HG03354 (cell line): Measurements from ENCODE around the gene EFCAB8.
"Not testable (repeated sequence)": the region's sequence is repeated elsewhere in the genome, so short reads cannot be mapped to it uniquely, and the experiment has no call there.

Experiments
- ATAC-seq: cut with Tn5 transposase; IDR thresholded peaks from one replicate; pipeline ENCODE4 v1.9.1; 2021; ENCODE audit warnings: mild to moderate bottlenecking; ENCODE audit not compliant: unreplicated experiment, poor library complexity, severe bottlenecking

The EFCAB8 gene

DNA sequence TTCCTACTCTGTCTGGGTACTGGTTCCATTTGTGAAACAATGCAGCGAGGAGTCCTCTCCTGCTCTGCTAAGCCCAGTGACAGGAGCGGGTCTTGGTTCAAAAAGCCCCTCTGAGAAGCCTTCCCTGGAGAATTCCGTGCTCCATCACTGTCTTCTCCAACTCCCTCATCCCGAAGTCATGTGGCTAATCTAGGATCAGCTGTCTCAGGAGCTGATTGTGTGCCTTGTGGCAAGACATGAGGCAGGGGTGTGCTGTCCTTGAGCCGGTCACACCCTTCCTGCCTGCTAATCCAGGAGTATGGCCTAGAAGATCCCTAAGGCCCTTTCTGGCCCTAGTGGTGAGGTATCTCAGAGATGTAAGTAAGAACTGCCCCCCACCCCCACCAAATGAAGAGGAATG is 72.0 kb downstream of the EFCAB8 start:
- ATAC-seq = no peak

DNA sequence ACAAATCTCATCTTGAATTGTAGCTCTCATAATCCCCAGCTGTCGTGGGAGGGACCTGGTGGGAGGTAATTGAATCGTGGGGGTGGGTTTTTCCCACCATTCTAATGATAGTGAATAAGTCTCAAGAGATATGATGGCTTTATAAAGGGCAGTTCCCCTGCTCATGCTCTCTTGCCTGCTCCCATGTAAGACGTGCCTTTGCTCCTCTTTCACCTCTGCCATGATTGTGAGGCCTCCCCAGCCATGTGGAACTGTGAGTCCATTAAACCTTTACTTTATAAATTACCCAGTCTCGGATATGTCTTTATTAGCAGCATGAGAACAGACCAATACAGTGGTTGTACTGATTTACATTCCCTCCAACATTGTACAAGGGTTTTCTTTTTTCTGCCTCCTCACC is 75.9 kb downstream of the EFCAB8 start:
- ATAC-seq = no peak

DNA sequence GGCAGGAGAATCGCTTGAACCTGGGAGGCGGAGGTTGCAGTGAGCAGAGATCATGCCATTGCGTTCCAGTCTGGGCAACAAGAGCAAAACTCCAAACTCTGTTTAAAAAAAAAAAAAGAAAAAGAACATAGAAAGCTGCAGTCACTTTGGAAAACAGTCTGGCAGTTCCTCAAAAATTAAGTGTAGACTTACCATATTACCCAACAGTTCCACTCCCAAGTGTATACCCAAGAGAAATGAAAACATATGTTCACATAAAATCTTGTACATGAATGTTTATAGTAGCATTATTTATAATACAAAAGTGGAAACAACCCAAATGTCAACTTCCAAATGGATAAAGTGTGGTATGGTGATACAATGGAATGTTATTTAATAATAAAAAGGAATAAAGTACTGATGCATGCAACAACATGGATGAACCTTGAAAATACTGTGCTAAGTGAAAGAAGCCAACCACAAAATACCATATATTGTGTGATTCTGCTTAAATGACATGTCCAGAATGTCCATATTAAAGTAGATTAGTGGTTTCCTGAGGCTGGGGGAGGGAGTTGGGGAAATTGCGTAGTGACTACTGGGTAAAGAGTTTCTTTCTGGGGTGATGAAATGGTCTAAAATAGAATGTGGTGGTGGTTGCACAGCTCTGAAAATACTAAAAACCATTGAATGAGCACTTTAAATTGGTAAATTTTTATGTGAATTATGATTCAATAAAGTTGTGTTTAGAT is 82.6 kb downstream of the EFCAB8 start:
- ATAC-seq = no peak

DNA sequence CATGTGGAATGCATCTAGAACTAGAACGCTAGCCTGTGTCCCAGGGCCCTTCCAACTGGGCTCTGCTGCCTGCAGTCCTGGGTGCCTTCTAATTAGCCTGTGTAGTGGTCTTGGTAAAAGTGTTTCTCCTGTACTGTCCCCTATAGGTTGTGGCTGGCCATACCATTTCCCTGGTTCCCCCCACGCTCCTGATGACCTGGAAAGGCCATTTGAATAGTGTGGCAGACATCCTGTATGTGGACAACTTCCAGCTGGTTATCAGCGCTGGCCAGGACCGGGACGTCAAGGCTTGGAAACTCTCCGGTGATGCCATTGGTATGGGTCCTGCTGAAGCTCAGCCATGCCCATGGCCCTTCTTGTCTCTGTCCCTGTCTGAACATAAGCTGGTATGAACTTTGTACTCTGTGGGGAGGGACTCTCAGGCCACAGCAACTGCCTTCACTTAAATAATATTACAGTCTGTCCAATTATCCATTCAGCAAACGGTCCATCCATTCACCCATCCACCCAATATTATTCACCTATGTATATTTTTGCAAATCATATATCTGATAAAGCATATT is 84.8 kb downstream of the EFCAB8 start:
- no peak for ATAC-seq

DNA sequence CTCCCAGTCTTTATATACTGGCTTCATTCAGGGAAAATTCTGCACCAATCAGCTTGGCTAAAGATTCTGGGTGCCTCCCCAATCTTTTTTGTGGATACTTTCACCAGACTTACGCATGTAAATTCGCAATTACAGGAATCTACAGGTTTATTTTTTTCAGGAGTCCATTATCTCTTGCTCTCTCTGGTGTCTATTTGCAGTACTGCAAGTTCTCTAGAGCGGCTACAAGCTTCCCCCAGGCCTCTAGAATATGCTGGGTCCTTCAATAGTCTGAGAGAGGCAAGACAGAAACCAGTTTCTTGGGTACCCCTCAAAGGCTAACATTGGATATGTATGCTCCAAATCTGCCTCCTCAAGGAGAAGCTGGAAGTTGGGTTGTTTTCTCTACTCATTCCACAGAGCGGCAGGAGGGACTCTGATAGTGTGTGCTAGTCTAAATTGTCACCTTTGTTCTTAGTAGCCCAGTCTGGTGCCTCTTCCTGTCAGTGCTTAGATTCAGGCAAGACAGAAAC is 87.0 kb downstream of the EFCAB8 start:
- ATAC-seq = no peak

DNA sequence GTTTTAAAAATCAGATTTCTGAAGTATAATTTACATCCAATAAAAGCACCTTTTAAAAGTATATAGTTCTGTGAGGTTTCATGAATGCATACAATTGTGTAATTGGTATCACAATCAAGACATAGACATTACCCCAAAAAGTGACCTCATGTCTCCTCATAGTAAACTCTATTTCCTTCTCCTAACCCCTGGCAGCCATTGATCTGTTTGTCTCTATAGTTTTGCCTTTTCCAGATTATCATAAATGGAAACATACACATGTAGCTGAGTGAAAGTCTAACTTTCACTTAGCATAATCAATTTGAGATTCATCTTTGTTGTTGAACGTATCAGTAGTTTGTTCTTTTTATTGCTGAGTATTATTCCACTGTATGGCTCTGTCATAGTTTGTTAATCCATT is 87.9 kb downstream of the EFCAB8 start:
- no peak for ATAC-seq

DNA sequence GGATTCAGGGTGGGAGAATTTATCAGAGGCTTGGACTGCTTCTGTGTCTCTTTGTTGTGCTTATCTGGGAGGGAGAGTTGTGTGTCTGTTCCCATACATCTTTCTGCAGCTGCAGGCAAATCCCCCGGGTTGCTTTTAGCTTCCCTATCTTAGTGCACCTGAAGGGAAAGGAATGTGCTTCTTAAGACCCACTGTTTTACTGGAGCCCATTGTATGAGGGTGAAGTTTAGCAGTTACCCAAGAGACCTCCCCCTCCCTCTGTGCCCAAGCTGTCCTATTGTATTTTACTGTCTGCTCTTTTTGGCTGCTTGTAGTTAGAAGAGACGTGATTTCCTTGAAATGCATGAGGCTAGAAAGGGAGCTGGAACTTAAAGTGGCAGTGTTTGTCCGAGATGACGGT is 91.8 kb downstream of the EFCAB8 start:
- ATAC-seq = not testable (repeated sequence)

DNA sequence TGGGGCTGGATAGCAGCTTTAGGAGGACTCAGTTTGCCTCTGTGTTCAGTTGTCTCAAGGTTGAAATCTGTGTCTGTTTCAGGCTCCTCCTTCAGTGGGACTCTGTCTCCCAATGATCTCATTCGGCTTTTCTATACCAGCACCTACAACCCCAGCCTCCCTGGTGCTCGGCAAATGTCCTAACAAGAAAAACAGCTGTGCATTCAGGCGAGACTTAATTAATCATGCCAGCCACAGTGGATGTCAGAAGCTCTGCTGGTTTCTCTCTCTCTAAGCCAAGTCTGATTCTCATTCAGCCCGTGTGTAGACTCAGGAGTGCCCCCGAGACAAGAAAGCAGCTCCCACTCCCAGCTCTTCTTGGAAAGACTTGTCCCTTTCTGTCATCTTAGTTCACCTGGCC is 98.7 kb downstream of the EFCAB8 start:
- ATAC-seq = no peak

DNA sequence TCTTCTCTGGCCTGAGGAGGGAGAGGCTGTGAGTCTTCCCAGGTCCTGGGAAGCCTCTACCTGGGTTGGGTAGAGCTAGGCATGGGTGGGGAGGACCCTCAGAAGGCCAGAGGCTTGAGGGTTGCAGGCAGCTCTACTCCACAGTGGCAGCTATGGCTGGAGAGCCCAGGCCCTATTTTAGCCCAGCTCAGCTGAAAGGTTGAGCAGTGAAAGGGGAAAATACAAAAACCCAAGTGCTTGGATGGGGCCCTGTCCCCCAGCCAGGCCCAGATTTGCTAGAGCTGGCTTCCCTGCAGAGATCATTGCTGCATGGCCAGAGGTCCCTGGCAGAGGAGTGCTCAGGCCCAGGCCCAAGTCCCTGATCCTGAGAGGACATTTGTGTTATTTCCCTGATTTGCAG is 99.9 kb downstream of the EFCAB8 start:
- ATAC-seq = no peak

DNA sequence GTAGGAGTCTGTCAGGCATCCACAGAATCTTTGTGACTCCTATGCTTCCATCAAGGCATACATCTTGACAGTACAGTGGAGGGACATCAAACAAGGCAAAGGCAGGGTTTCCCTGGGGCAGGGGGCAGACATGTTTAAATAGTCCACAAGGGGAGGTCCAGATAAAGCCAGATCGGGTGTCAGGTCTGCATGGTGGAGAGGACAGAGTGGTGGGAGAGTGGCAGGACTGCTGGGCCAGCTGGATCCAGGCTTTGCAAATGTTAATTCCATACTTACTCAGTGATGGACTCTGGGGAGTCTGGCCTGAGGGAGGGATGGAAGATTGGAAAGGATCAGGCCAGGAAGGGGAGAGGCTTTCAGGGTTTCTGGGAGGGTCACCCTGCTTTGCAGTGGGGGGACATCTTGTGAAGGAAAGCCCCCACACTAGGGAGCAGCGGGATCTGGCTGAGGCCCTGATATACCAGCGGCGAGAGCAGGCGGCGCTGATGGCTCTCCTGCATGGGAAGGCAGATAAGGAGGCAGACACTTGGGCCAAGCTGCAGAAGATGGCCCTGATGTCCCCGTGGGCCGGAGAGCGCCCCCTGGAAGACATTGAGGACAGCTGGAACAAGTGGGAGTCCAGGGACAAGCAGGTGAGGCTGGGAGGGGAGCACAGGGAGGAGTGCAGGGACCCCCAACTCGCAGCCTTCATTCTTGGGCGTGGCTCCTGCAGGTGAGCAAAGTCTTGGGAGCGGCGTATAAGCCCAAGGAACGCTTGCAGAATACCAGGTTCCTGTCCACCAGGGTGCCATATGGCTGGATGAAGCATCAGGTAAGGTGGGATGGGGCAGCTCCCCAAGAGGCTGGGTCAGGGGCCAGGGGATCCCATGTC is 100.9 kb downstream of the EFCAB8 start:
- ATAC-seq = no peak

DNA sequence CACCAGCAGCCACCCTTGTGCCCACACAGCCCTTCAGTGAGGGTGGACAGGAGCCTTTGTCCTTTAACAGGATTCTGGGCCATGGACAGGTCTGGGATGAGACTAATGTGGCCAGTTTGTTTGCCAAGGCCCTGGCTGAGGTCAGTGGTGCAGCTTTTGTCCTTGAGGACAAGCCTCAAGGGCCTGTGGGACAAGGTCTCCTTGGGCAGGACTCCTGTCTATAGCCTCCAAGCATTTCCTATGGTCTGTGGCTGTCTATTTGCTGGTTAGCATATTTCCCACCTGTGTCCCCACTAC is 101.4 kb downstream of the EFCAB8 start:
- no peak for ATAC-seq

DNA sequence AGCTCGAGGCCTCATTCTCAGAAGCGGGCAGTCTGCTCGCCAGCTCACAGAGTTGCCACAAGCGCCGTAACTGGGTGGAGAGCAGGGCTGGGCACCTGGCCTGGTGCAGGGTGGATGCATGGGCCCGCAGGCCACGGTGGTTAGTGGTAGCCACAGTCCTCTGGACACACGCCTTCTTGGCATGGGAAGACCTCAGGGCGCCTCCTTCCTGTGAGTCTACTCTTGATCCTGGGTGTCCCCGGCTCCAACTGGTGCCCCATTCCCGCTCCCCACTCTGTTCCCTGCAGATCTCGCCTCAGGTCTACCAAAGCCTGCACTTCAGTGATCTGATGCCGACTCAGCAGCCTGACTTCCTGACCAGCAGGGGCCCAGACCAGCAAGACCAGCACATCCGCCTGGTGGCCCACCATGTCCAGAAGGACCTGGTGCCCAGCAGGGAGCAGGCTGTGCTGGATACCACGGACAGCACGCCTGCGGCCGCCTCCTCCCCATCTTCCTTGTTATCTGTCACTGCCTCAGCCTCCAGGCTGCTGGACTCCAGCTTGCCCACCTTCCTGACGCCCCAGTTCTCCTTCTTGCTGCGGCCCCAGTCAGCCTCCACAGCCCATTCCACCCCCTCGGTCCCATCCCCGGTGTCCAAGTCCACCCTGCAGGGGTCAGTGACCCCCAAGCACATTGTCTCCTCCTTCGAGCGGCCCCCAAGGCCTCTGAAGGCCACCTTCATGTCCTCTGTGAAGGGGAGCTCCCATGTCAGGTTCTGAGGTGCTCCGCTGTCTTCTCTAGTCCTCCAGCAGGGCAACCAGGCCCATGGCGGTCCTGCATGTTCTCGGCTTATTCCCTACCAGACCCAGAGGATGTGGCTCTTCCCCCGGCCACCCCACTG is 102.4 kb downstream of the EFCAB8 start:
- no peak for ATAC-seq

DNA sequence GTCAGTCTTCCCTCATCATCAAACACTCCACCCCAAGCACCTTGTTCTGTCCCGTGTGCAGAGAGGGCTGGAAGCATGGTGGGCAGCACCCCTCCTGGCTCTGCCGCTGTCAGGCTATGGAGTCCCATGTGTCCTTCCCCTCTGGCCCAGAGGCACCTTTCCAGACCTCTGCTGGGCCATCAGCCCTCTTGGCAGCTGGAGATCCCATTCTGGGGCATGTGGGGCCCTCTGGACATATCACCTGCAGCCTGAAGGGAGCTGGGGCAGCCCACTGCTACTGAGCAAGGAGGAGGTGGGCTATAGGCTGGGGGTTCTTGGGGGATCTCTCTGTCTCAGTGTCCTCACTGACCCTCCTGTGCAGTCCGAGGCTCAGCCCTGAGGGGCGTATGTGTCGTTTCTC is 103.3 kb downstream of the EFCAB8 start:
- ATAC-seq = no peak

DNA sequence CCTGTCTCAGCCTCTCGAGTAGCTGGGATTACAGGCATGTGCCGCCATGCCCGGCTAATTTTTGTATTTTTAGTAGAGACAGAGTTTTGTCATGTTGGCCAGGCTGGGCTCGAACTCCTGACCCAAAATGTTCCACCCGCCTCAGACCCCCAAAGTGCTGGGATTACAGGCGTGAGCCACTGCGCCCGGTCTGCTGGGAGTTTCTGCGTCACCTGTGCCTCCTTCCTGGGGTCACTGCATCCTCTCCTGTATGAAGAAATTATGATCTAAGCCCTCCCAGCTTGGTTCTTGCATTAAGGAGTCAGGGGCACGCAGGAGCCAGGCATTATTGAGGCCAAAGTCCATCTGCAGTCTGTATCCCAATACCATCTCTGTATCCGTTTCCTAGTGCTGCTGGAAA is 103.9 kb downstream of the EFCAB8 start:
- not testable (repeated sequence) for ATAC-seq

DNA sequence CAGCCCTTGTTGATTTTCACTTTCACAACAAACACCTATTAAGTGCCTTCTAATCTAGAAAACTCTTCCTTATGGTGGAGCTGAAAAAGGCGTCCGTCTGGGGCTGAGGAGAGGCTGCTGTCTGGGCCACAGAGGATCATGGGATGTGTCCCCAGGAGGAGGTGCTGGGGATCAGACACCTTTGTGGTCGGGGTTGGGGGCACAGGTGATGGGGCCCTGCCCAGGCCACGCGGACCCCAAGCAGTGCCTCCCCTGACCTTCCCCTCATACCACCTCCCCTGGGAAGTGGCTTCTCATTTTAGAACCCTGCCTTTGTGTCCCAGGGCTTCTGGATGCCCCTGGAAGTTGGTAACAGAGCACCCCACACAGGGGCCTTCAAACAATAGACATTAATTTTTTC is 104.5 kb downstream of the EFCAB8 start:
- ATAC-seq = no peak

DNA sequence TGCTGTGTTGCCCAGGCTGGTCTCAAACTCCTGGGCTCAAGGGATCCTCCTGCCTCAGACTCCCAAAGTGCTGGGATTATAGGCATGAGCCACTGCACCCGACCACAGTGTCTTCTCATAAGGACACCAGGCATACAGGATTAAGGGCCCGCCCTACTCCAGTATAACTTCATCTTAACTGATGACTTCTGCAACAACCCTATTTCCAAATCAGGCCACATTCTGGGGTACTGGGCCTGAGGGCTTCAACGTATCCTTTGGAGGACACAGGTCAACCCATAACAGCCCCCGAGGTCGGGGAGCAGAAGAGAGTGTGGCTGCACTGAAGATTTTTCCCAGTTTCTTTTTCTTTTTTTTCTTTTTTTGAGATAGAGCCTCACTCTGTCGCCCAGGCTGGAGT is 105.9 kb downstream of the EFCAB8 start:
- no peak for ATAC-seq

DNA sequence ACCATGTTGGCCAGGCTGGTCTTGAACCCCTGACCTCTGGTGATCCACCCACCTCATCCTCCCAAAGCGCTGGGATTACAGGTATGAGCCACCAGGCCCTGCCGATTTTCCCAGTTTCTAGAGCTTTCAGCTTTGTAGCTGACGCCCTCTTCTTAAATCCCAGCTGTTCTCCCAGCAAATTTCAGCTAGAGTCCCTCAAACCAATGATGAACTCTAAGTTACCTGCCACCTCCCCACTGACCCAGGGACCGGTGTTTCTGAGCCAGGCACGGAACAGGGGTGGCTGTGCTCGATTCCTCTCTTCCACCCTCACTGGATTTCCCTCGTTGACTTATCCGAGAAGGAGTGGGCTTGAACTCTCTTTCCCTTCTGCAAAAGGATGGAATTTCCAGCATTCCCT is 106.4 kb downstream of the EFCAB8 start:
- no peak for ATAC-seq

DNA sequence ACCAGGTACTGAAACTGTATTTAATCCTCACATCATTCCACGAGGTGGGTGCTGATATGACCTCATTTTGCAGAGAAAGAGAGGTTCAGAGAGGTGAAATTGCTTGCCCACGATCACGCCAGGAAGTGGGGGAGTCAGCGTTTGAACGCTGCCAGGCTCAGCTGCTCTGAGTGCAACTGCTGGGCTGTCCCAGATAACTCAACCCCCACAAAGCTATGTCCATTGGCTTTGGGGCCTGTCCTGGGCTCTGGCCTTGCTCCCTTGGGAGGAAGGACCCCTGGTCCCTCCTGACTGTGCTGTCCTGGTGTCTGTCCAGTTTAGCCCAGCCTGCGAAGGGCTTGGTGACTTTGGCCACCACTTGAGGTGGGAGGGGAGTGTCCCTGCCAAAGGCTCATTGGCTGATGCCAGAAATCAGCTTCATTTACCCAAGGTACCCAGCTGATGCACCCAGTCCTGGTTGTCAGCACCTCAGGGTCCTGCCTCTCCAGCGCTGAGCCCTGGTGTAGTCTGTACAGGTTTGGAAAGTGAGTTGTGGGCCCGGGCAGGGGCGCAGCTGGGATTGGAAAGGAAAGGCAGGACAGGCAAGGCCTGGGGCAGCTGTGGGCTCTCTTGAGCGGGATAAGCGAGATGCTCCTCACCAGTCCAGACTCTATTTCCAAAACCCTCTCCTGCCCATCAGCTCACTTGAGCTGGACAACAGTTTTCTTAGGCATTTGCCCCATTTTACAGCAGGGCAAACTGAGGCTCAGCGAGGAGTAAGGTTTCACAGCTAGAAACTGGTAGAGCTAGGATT is 107.1 kb downstream of the EFCAB8 start:
- no peak for ATAC-seq

DNA sequence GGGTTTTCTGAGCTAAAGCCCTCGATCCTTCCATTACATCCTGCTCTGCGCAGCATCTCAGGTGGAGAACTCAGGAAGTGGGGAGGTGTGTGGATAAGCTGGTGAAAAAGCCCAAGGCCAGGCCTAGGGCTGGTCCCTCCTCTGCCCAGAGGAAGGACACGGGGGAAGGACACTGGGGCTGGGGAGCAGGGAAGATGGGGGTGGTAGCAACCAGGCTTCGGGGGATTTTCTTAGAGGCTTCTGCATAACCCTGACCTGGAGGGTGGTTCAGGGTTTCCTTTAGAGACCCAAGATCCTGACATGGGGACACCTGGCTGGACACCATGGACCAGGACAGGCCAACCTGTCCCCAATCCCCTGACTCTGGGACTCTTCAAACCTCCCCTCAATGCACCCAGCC is 107.7 kb downstream of the EFCAB8 start:
- ATAC-seq = no peak
